Esophagus squamous epithelium (tissue), 5 donors: ENCODE results near the gene RAB8B. TPM values are rescaled to one million over a fixed set of nuclear protein-coding genes. Genes with fewer than 3 reads are reported as not detected.

ENCODE experiments used
- DNase-seq: peaks from one replicate; lab custom pipeline; 2025; lab: John Stamatoyannopoulos, UW
- H3K27ac ChIP-seq, 4 donors: fragments of 200-600 bp; sonication (generic); one replicate each; pipeline ENCODE4 v1.5.1; 2016 to 2019; ENCODE audit warnings: mild to moderate bottlenecking in 1 of 4
- H3K27me3 ChIP-seq, 4 donors: fragments of 200-600 bp; sonication (generic); 1 replicate in 3 of 4; 2 replicates in 1 of 4; pipeline versions ENCODE4 v1.5.1 to v1.6.0; 2017 to 2021; ENCODE audit warnings: antibody characterized with exemption in 1 of 4
- H3K36me3 ChIP-seq, 3 donors: fragments of 200-600 bp; sonication (generic); one replicate each; pipeline ENCODE4 v1.5.1; 2016 to 2019
- H3K4me1 ChIP-seq, 3 donors: fragments of 200-600 bp; sonication (generic); one replicate each; pipeline ENCODE4 v1.5.1; 2017 to 2019
- H3K4me3 ChIP-seq, 4 donors: fragments of 200-600 bp; sonication (generic); 1 replicate in 3 of 4; 2 replicates in 1 of 4; pipeline ENCODE4 v1.5.1; 2016 to 2019; ENCODE audit warnings: mild to moderate bottlenecking in 2 of 4, moderate library complexity in 1 of 4
- H3K9me3 ChIP-seq, 3 donors: fragments of 200-600 bp; sonication (generic); one replicate each; pipeline ENCODE4 v1.5.1; 2016 to 2019
- CTCF ChIP-seq, 6 experiments: fragments of 450-650 bp in 4 of 6; fragments of 200-600 bp in 2 of 6; sonication (generic) in 2 of 6; IDR thresholded peaks; one replicate each; pipeline ENCODE4 v1.5.1; 2016 to 2019; ENCODE audit warnings: antibody characterized with exemption in 6 of 6, mild to moderate bottlenecking in 4 of 6, moderate library complexity in 4 of 6
- POLR2A ChIP-seq, 4 donors: fragments of 450-650 bp; IDR thresholded peaks; one replicate each; pipeline ENCODE4 v1.6.1; 2017; ENCODE audit warnings: antibody characterized with exemption in 4 of 4, mild to moderate bottlenecking in 4 of 4, moderate library complexity in 3 of 4
- WGBS, 2 donors: methylation state at CpG; one replicate each; pipeline ENCODE4 v1.1.5; 2018; 5-methylcytosine and 5-hydroxymethylcytosine counted together
- intact Hi-C: fragments of 100-400 bp; cut with DNase I; formaldehyde crosslinking; loops from one replicate; pipeline ENCODE4 v1.15.0; 2022
- total RNA-seq, 4 donors: library from RNA; depleted of rRNA; stranded (reverse); fragments of >200 nt; gene quantifications; one replicate each; pipeline ENCODE4 v1.1.0, GENCODE V29; 2016
- donor health status: DM: yes; HTN: yes; CAD: no.

The RAB8B gene
- total RNA-seq, 4 donors from 2014 or later = 3.1 to 22.7 (median 10.0) TPM

GRCh38 chr15:63314409-63314808, 125.0 kb downstream of the RAB8B start:
- H3K4me3 ChIP-seq = no peak overlapping the region
- intact Hi-C loops = no loop called here
- no peaks in the 10 kb centered on the region for H3K4me1 ChIP-seq
- no peak overlapping the region for H3K27ac ChIP-seq
- no peaks in the 10 kb centered on the region for H3K27me3 ChIP-seq
- no peak for TF ChIP-seq POLR2A (IDR thresholded peaks at IDR 0.05)
- TF ChIP-seq CTCF (IDR thresholded peaks at IDR 0.05) = no peak
- no peaks in the 10 kb centered on the region for H3K36me3 ChIP-seq
- no peaks in the 10 kb centered on the region for H3K9me3 ChIP-seq
- no peak for DNase-seq
- 64 to 68% methylated on average over 2 of the region's 2 CpGs for WGBS, 2 donors

Other genes with a start within 250 kb of the RAB8B start
- 100 to 1,000 TPM in 2 of 4 donors, 10 to 100 TPM in 2; 44.3 to 680 (median 138) TPM for gene TPM1, start 146.9 kb upstream of the RAB8B start, total RNA-seq
- gene LACTB, start 67.7 kb upstream of the RAB8B start, total RNA-seq = 10 to 100 TPM in 3 of 4 donors, 1 to 10 TPM in 1; 9.7 to 22.6 (median 12.1) TPM
- 10 to 100 TPM; 23.7 to 89.6 (median 43.8) TPM for gene RPS27L, start 32.1 kb upstream of the RAB8B start, total RNA-seq
- gene APH1B, start 88.0 kb downstream of the RAB8B start, total RNA-seq = 1 to 10 TPM in 3 of 4 donors, under 1 TPM in 1; 0.53 to 7.8 (median 3.3) TPM
- 100 to 1,000 TPM; 126 to 156 (median 143) TPM for gene CA12, start 192.2 kb downstream of the RAB8B start, total RNA-seq